ENCODE measurements around the gene STX1B.
A peak's percentile ranks its signal among the peaks of the same experiment; 100 is the strongest.
"Not testable (repeated sequence)": the region's sequence is repeated elsewhere in the genome, so short reads cannot be mapped to it uniquely, and the experiment has no call there.

STX1B gene

DNA sequence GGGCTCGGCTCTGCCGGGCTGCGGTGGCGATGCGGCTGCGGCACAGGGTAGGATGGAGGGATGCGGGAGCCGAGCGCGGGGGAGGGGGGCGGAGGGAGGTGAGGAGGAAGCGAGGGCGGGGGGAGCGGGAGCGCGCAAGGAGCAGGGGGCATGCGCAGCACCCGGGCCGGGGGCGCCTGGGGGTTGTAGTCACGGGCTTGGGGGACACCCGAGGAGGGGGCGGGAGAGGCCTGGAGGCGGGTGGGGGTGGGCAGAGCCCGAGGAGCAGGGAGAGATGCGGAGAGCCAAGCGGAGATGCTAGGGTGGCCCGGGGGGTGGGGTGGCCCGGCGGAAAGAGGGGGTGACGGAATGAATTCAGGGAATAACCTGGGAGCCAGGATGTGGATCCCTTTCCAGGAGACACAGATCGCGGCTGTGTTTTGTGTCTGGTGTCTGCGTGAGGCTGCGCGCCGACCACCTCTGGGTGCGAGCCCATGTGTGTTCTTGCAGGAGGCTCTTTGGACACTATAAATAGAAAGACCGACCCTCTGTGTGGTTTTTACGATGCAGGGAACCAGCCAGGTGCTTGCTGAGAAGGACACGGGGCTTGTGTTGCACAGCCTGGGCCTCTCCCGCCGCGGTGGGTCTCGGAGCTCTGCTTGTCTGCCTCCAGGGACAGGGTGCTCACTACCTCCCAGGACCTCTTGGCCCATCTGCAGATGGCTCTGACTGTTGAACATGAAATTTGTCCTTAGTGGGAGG is at the start of gene STX1B:
Gene STX1B (minus strand): TSS at position 54 of the 741 bp plus-strand sequence. CDS start 242 bp downstream, outside the sequence.
- no peak for DNase-seq

DNA sequence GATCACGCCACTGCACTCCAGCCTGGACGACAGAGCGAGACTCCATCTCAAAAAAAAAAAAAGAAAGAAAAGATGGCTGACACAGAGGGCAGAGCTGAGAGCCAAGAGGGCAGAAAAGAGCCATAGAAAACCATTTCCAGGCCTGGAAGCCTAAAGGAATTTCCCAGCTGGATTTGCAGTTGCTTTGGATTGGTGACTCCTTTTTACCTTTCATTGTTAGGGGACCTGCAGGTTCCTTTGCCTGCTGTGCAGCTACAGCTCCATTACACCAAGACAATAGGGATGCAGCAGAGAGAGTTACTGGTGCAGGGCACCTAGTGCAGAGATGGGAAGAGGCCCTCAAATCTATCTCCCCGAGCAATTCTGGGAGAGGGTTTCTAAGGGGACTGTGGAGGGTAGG is 45.2 kb upstream of the STX1B start:
- DNase-seq = no peak

DNA sequence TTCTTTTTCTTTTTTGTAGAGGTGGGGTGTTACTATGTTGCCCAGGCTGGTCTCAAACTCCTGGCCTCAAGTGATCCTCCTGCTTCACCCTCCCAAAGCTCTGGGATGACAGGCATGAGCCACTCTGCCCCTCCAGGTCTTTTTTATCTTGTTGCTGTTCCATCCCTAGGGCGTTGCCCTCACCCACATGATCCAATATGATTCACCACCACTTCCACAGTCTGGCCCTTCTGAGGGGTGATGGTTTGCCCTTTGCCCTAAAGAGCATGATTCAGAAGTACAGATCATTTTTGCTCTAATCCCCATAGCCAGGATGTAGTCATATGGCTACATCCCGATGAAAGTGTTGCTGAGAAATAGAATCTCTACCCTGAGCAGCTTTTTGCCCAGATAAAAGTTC is 41.7 kb upstream of the STX1B start:
- DNase-seq = peak; percentile 69 to 86

DNA sequence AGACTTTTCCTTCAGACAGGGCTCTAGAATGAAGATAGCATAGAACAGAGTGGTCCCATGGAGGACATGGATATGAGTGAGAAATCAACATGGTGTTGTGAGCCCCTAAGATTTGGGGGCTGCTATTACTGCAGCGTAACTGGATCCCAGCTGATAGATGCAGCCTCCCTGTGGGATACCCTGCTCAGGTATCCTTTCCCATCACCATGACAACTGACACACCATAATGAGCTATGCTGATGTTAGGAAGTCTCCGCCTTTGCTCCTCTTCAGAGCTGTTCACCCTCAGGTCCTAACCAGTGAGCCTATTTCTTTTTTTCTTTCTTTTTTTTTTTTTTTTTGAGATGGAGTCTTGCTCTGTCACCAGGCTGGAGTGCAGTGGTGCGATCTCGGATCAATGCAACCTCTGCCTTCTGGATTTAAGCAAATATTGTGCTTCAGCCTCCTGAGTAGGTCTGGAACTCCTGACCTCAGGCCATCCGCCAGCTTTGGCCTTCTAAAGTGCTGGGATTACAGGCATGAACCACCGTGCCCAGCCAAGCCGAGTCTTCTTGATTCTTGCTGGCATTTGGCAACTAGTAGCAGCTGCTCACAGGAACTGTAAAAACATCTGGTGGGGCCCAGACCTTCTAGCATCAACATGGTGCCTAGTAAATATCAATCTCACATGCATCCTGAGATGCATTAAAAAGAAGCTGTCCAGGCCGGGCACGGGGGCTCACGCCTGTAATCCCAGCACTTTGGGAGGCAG is 40.0 kb upstream of the STX1B start:
- no peak for DNase-seq

DNA sequence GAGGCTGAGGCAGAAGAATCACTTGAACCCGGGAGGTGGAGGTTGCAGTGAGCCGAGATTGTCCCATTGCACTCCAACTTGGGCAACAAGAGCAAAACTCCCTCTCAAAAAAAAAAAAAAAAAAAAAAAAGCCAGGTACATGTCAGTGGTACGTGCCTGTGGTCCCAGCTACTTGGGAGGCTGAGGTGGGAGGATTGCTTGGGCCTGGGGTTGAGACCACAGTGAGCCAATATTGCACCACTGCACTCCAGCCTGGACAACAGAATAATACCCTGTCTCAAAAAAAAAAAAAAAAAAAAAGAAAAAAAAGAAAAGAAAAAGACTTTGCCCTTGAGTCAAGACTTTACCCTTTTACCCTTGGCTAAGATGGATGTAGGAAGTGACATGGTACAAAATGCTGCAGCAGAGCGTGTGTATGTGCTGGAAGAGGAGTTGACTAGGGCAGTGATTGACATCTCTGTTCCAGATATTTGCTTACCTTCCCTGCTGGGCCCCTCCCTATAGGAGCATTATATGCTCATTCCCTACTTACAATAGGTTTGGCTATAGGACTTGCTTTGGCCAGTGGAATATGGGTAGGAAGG is 33.6 kb upstream of the STX1B start:
- DNase-seq = no peak

DNA sequence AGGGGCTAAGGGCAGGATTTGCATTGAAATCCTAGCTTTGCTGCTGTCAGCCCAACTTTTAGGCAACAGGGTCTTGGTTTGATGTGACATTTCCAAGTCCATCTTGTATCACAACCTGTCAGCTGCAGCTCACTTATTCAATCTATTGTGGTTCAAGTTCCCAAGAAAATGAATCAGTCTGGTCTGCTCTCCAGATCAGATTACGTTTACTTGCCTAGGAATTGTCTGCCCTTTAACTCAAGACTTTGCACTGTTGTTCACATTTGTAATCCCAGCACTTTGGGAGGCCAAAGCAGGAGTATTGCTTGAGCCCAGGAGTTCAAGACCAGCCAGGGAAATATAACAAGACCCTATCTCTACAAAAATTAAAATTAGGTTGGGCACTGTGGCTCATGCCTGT is 32.9 kb upstream of the STX1B start:
- no peak for DNase-seq

DNA sequence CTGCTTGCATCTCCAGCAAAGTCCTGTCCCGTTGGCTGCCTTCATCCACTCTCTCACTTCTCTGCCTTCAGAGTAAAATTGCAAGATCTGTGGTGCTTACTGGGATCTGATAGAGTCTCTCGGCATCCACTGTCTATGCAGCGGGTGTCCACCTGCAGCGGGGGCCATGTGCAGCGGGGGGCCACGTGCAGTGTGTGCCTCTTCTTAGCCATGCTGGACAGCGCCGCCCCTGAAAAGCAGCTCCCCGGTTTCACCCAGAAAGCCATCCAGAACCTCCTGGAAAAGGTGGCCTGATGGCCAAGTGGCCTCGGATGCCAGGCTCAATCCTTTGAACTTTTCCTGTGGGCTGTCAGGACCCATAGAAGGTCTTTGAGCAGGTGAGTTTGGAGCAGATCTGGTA is 32.4 kb upstream of the STX1B start:
- DNase-seq = no peak

DNA sequence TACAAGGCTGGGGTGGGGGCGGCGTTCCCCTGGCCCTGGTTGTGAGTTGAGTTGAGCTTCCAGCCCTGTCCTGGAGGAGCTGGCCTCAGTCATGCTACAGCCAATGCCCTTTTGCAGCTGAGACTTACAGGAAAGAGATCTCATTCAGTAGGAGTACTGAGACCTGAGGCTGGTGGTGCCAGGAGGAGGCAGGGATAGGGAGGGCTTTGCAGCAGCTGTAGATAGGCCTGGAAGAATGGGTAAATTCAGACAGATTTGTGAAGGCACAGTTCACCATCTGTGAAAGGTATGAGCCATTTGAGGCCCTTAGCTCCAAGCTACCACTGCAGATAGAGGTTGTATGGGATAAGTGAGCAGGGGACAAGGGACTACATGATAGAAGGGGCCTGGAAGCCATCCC is 28.6 kb upstream of the STX1B start:
- DNase-seq = no peak

DNA sequence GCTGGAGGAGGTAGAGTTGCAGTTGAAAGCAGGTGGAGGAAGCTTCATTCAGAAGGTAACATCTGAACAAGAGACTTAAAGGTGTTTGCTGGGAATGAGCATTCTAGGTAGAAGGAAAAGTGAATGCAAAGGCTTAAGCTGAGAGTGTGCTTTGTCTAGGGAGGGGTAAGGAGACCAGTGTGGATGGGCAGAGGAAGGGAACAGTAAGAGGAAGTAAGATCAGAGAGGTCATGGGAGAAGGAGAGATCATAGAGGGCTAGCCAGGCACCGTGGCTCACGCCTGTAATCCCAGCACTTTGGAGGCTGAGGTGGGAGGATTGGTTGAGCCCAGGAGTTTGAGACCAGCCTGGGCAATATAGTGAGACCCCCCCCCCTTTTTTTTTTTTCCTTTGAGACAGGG is 26.3 kb upstream of the STX1B start:
- no peak for DNase-seq

DNA sequence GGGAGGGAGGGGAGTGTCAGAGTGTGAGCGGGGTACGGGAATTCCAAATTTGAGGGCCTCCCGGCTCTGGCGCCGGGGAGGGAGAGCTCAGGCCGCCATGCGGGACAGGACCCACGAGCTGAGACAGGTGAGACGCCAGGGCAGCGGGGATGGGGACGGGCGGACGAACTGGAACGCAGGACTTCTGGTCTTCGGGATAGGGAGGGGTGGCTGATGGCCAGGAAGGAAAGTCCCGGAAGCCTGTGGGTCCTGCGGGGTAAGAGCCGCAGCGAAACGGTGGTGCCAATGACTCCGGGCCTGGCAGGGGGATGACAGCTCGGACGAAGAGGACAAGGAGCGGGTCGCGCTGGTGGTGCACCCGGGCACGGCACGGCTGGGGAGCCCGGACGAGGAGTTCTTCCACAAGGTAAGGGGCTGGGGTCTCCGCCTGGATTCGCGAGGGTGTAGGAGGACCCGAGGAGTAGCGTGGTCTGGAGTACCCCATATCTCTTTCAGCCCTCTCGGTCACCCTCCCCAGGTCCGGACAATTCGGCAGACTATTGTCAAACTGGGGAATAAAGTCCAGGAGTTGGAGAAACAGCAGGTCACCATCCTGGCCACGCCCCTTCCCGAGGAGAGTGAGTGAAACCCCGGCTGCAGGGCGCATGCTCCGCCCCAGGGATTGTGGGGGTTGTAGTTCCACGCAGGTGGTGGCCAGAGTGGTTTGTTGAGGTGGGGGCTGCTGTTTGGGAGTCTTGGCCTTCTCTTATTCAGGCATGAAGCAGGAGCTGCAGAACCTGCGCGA is 23.5 kb upstream of the STX1B start:
- peak; percentile 37 to 79 for DNase-seq

DNA sequence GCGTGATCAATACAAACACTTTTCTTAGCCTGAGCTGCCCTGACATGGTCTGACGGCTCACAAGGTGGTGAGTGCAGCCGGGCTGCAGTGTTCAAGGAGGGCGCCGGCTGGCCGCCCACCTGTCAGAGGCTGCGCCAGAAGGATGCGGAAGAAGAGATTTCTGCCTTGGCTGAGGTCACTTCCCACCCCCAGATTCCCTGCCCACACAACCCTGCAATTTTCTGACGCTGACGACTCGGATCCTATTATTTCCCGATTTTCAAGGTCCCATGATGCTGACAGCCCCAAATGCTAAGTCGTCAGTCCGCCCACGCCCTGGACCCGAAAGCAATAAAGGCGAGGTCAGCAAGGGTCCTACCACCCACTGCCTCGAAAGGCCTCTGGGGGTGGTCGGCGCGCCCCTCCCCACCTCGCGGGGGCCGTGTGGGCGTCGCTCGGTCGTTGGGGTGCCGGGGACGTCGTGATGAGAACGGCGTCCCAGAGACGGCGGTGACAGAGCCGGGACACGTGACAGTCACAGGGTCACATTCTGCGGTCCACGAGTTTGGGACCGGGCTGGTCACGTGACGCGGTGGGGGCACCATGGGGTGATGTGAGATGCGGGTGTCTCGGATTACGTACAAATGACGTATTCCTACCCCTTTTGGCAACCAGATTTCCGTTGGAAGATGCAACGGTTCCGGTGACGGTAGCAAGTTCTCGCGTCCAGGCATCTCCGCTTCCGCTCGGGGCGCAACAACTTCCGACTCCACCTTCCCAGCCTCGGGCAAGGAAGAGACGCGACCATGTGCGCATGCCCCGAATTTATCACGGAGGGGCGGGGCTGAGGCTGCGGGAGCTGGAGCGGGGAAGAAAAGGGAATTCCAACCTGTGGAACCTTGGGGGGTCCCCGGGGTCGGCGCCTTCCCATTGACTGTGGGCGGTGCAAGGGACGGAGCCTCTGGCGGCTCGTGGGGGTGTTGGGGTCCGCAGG is 22.6 kb upstream of the STX1B start, which contains the start of gene STX4:
Gene STX4 (plus strand): TSS at position 823 of the 973 bp plus-strand sequence. CDS start 248 bp downstream, outside the sequence.
- peak; percentile 90 to 93 for DNase-seq

DNA sequence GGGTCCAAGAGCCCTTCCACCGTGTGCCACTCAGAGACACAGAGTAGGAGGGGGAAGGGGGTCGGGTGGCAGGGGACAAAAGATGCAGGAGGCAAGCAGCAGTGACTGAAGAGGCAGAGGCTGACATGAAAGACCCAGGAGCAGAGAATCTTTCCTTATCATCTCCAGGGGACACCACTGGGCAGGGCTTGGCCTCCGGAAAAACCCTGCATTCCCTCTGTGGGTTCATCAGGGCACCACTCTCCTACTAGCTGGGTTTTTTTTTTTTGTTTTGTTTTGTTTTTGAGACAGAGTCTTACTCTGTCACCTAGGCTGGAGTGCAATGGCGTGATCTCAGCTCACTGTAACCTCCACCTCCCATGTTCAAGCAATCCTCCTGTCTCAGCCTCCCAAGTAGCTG is 20.8 kb upstream of the STX1B start:
- no peak for DNase-seq

DNA sequence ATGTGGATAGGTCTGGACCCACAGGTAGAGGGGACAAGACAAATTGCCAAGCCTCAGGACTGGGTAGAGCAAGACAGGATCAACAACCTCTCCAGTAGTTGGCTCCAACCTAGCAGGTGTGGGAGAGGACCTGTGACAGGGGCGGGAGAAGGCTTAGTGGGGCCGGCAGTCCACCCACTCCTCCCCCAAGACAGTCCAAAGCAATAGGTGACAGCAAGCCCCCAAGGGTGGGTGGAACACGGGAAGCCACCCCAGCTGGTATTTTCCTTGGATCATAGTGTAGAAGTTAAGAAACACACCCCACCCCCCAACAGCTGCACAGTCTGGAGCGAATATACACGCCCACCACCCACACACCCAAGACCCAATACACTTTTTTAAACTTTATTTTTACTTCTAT is 18.8 kb upstream of the STX1B start:
- DNase-seq = no peak

DNA sequence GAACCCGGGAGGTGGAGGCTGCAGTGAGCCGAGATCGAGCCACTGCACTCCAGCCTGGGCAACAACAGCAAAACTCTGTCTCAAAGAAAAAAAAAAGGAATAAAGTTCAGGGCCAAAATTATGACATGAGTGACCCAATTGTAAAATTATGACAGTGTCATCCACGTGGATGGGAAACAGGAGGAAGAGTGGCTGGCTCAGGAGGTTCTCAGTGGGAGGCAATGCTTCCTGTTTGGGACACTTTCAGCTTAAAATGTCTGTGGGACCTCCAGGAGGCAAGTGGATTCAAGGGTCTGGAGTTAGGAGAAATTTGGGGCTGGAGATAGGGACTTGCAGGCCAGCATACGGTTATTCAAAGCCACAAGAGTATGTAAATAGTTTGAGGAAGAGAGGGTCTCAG is 14.9 kb upstream of the STX1B start:
- no peak for DNase-seq

DNA sequence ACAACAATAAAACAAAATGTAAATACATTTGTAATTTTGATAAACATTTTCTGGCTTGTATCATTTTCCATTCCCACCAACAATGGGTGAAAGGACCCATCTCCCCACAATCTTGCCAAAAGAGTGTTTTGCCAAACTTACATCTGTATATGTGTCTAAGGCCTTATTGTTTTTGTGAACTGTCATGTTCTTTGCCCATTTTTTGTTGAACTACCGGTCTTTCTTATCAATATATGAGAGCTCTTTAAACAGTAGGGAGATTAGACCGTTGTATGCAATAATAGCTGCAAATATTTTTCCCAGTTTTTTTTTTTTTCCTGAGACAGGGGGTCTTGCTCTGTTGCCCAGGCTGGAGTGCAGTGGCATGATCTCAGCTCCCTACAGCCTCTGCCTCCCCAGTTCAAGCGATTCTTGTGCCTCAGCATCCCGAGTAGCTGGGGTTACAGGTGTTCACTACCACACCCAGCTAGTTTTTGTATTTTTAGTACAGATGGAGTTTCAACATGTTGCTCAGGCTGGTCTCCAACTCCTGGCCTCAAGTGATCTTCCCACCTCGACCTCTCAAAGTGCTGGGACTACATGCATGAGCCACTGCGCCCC is 13.3 kb upstream of the STX1B start:
- no peak for DNase-seq

DNA sequence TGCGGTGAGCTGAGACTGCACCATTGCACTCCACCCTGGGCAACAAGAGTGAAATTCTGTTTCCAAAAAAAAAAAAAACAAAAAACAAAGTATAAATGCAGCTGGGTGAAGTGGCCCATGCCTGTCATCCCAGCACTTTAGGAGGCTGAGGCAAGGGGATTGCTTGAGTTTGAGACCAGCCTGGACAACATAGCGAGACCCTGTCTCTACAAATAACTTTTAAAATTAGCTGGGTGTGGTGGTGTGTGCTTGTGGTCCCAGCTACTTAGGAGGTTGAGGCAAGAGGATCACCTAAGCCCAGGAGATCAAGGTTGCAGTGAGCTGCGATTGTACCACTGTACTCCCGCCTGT is 12.8 kb upstream of the STX1B start:
- no peak for DNase-seq

DNA sequence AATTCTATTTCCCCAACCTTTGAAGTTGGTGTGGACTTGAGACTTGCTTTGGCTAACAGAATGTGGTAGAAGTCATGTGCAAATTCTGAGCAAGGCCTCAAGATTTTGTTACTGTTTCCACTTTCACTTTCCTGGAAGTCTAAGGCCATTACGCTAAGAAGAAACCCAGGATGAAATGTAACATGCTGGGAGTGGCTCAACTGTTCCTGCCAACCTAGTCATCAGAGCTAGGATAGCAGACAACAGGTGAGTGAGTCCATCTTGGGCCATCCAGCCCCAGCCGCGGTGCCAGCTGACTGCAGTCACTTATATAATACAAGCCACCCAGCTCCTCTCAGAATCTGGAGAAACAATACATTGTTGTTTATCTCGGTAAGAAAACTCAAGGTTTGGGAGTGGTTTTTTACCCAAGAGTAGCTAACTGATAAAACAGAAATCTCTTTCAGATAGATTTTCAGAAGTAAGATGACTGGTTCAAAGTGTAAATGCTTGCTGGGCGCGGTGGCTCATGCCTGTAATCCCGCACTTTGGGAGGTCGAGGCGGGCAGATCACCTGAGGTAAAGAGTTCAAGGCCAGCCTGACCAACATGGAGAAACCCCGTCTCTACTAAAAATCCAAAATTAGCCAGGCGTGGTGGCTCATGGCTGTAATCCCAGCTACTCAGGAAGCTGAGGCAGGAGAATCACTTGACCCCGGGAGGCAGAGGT is 12.3 kb upstream of the STX1B start:
- DNase-seq = no peak

DNA sequence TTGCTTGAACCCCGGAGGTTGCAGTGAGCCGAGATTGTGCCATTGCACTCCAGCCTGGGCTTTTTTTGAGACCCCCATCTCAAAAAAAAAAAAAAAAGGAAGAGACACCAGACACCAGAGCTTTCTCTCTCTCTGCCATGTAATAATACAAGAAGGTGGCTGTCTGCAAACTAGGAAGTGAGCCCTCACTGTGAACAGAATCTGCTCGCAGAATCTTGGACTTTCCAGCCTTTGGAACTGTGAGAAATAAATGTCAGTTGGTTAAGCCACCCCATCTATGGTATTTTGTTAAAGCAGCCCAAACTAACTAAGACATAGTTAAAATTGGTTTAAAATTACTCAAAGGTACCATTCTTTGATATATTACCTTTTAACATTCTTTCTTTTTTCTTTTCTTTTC is 10.1 kb upstream of the STX1B start:
- no peak for DNase-seq

DNA sequence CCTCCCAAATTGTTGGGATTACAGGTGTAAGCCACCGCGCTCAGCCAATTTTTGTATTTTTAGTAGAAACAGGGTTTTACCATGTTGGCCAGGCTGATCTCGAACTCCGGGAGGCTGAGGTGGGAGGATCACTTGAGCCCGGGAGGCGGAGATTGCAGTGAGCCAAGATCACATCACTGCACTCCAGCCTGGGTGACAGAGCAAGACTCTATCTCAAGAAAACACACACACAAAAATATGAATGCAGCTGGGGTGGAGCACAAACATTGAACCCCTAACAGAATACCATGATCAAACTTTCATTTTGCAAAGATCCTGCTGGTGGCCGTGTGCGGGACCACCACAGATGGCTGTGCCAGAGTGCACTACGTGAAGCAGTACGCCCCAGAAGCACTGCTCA is 7.3 kb upstream of the STX1B start:
- not testable (repeated sequence) for DNase-seq

DNA sequence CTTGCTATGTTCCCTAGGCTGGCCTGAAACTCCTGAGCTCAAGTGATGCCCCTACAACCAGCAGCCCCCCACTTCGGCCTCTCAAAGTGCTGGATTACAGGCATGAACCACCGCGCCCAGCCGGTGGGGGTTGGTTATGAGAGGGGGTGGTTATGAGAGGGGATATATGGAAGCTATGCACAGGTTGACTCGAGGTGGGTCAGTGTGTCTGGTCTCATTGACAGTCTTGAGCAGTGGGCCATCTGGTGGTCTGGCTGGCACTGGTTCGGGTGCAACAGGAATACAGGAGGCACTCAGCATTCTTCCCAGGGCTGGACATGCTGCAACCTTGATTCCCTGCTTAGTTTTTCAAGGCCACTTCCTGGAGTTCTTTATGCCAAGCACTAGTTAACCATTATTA is 5.6 kb upstream of the STX1B start:
- DNase-seq = no peak

DNA sequence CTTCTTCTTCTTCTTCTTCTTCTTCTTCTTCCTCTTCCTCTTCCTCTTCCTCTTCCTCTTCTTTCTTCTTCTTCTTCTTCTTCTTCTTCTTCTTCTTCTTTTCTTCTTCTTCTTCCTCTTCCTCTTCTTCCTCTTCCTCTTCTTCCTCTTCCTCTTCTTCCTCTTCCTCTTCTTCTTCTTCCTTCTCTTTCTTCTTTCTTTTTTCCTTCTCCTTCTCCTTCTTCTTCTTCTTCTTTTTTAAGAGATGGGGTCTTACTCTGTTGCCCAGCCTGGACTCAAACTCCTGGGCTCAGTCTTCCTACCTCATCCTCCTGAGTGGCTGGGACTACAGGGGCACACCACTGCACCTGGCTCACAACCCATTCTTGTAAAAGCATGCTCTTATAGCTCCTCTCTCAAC is 2.9 kb upstream of the STX1B start:
- not testable (repeated sequence) for DNase-seq

All from SW 1271 (cell line).